Measurements from ENCODE around the gene IPPK. TPM values are rescaled to one million over a fixed set of nuclear protein-coding genes. Genes with fewer than 3 reads are reported as not detected.

Gene IPPK
- total RNA-seq, 4 donors from 2014 or later = 7.2 to 14.1 (median 8.9) TPM

GRCh38 chr9:92666912-92667532 is 2.9 kb downstream of the IPPK start:
- no peak overlapping the region for H3K4me3 ChIP-seq
- H3K27me3 ChIP-seq = no peaks in the 10 kb centered on the region
- H3K36me3 ChIP-seq = peaks cover 0 to 22% of the 10 kb centered on the region in 2 donors
- no peak for ATAC-seq
- no peak overlapping the region for H3K27ac ChIP-seq
- 100% methylated on average over 1 of the region's 8 CpGs for WGBS, 2 donors (ENCODE audit: low coverage in 1 of 2)
- TF ChIP-seq EP300 (IDR thresholded peaks at IDR 0.05) = no peak
- no peak for TF ChIP-seq POLR2AphosphoS5 (IDR thresholded peaks at IDR 0.05)
- TF ChIP-seq POLR2A (IDR thresholded peaks at IDR 0.05) = no peak
- no peak for TF ChIP-seq CTCF (IDR thresholded peaks at IDR 0.05)
- peaks cover 0 to 60% (median 16%) of the 10 kb centered on the region in 3 donors for H3K4me1 ChIP-seq
- no peaks in the 10 kb centered on the region for H3K9me3 ChIP-seq

GRCh38 chr9:92666236-92666635 is 3.7 kb downstream of the IPPK start:
- WGBS, 2 donors (ENCODE audit: low coverage in 1 of 2) = 83 to 100% methylated on average over 1 to 3 of the region's 6 CpGs
- ATAC-seq = no peak
- no peaks in the 10 kb centered on the region for H3K9me3 ChIP-seq
- no peak overlapping the region for H3K4me3 ChIP-seq
- H3K36me3 ChIP-seq = peaks cover 0 to 22% of the 10 kb centered on the region in 2 donors
- H3K27ac ChIP-seq = no peak overlapping the region
- TF ChIP-seq POLR2AphosphoS5 (IDR thresholded peaks at IDR 0.05) = no peak
- no peak for TF ChIP-seq EP300 (IDR thresholded peaks at IDR 0.05)
- no peak for TF ChIP-seq POLR2A (IDR thresholded peaks at IDR 0.05)
- H3K4me1 ChIP-seq = peaks cover 0 to 55% (median 15%) of the 10 kb centered on the region in 3 donors
- no peaks in the 10 kb centered on the region for H3K27me3 ChIP-seq

- Histone ChIP-seq H3K4me1 (peaks cover 0 to 51% (median 12%) of the 10 kb centered on the region in 3 donors), H3K27me3 (no peaks in the 10 kb centered on the region), H3K9me3 (no peaks in the 10 kb centered on the region), H3K27ac (no peak overlapping the region), H3K36me3 (peaks cover 0 to 22% of the 10 kb centered on the region in 2 donors), H3K4me3 (no peak overlapping the region)
- WGBS, 2 donors (ENCODE audit: low coverage in 1 of 2) = 96 to 100% methylated on average over 2 of the region's 3 CpGs
- ATAC-seq = no peak
- no peak for TF ChIP-seq POLR2A (IDR thresholded peaks at IDR 0.05)
- TF ChIP-seq POLR2AphosphoS5 (IDR thresholded peaks at IDR 0.05) = no peak
- TF ChIP-seq EP300 (IDR thresholded peaks at IDR 0.05) = no peak
- no peak for TF ChIP-seq CTCF (IDR thresholded peaks at IDR 0.05)
Measured at GRCh38 chr9:92665836-92666235, 4.1 kb downstream of the IPPK start.

GRCh38 chr9:92664394-92665152 is 5.4 kb downstream of the IPPK start:
- no peaks in the 10 kb centered on the region for H3K27me3 ChIP-seq
- peaks cover 0 to 22% of the 10 kb centered on the region in 2 donors for H3K36me3 ChIP-seq
- no peak overlapping the region for H3K4me3 ChIP-seq
- H3K27ac ChIP-seq = no peak overlapping the region
- ATAC-seq = no peak
- H3K9me3 ChIP-seq = no peaks in the 10 kb centered on the region
- H3K4me1 ChIP-seq = peaks cover 0 to 47% (median 12%) of the 10 kb centered on the region in 3 donors
- no peak for TF ChIP-seq CTCF (IDR thresholded peaks at IDR 0.05)
- TF ChIP-seq EP300 (IDR thresholded peaks at IDR 0.05) = no peak
- no peak for TF ChIP-seq POLR2A (IDR thresholded peaks at IDR 0.05)
- TF ChIP-seq POLR2AphosphoS5 (IDR thresholded peaks at IDR 0.05) = no peak
- 45 to 60% methylated on average over 3 to 4 of the region's 13 CpGs for WGBS, 2 donors (ENCODE audit: low coverage in 1 of 2)

- Histone ChIP-seq H3K36me3 (peaks cover 0 to 22% of the 10 kb centered on the region in 2 donors), H3K27ac (no peak overlapping the region), H3K27me3 (no peaks in the 10 kb centered on the region), H3K4me3 (no peak overlapping the region), H3K4me1 (peaks cover 0 to 41% (median 8%) of the 10 kb centered on the region in 3 donors), H3K9me3 (no peaks in the 10 kb centered on the region)
- TF ChIP-seq POLR2A (IDR thresholded peaks at IDR 0.05) (no peak), POLR2AphosphoS5 (IDR thresholded peaks at IDR 0.05) (no peak), EP300 (IDR thresholded peaks at IDR 0.05) (no peak), CTCF (IDR thresholded peaks at IDR 0.05) (no peak)
- no peak for ATAC-seq
- whole genome bisulfite sequencing, 2 donors (ENCODE audit: low coverage in 1 of 2) = no CpG with 5 or more reads among the region's 10 CpGs
Measured at GRCh38 chr9:92663951-92664350, 6.0 kb downstream of the IPPK start.

All from gastroesophageal sphincter (tissue), 4 donors.